Measurements from ENCODE around the gene LYSMD1.
A peak's percentile ranks its signal among the peaks of the same experiment; 100 is the strongest.

The LYSMD1 gene

GRCh38 chr1:151175863-151176262 lies 10.2 kb upstream of the LYSMD1 start, which contains the start of gene TMOD4:
TSS of gene TMOD4 (minus strand) at chr1:151175981. CDS start at chr1:151174875, 1,106 bp downstream.
- no peak for DNase-seq (ENCODE audit: low read depth in 4 of 4, low spot score in 1 of 4)

- no peak for DNase-seq (ENCODE audit: low read depth in 4 of 4, low spot score in 1 of 4)
Observed at GRCh38 chr1:151175041-151175741, 9.5 kb upstream of the LYSMD1 start.

- DNase-seq (ENCODE audit: low read depth in 4 of 4, low spot score in 1 of 4), result no peak
Observed at GRCh38 chr1:151171190-151171589, 5.5 kb upstream of the LYSMD1 start.

GRCh38 chr1:151167116-151167515 lies 1.4 kb upstream of the LYSMD1 start:
- no peak for DNase-seq (ENCODE audit: low read depth in 4 of 4, low spot score in 1 of 4)

- no peak for DNase-seq (ENCODE audit: low read depth in 4 of 4, low spot score in 1 of 4)
Observed at GRCh38 chr1:151166505-151166956, 829 bp upstream of the LYSMD1 start.

GRCh38 chr1:151165281-151165737 lies 393 bp downstream of the LYSMD1 start:
- DNase-seq (ENCODE audit: low read depth in 4 of 4, low spot score in 1 of 4), result no peak

- no peak for DNase-seq (ENCODE audit: low read depth in 4 of 4, low spot score in 1 of 4)
Observed at GRCh38 chr1:151164732-151165280, 896 bp downstream of the LYSMD1 start.

GRCh38 chr1:151159373-151159772 lies 6.3 kb downstream of the LYSMD1 start:
- no peak for DNase-seq (ENCODE audit: low read depth in 4 of 4, low spot score in 1 of 4)

- DNase-seq (ENCODE audit: low read depth in 4 of 4, low spot score in 1 of 4), result no peak
Observed at GRCh38 chr1:151158751-151159251, 6.9 kb downstream of the LYSMD1 start.

GRCh38 chr1:151158326-151158725 lies 7.4 kb downstream of the LYSMD1 start:
- peak in 1 of 4 experiments; percentile 54 for DNase-seq (ENCODE audit: low read depth in 4 of 4, low spot score in 1 of 4)

- DNase-seq (ENCODE audit: low read depth in 4 of 4, low spot score in 1 of 4), result peak in 2 of 4 experiments; percentile 30 to 51
Observed at GRCh38 chr1:151157067-151157531, 8.6 kb downstream of the LYSMD1 start.

- peak in 2 of 4 experiments; percentile 67 to 80 for DNase-seq (ENCODE audit: low read depth in 4 of 4, low spot score in 1 of 4)
Observed at GRCh38 chr1:151156515-151156819, 9.2 kb downstream of the LYSMD1 start, which contains the start of gene TNFAIP8L2. TSS of gene TNFAIP8L2 (plus strand) at chr1:151156649. CDS start at chr1:151158698, 2,049 bp downstream.

GRCh38 chr1:151147665-151148064 lies 18.0 kb downstream of the LYSMD1 start:
- no peak for DNase-seq (ENCODE audit: low read depth in 4 of 4, low spot score in 1 of 4)

GRCh38 chr1:151147132-151147503 lies 18.6 kb downstream of the LYSMD1 start:
- DNase-seq (ENCODE audit: low read depth in 4 of 4, low spot score in 1 of 4), result no peak

GRCh38 chr1:151146412-151147131 lies 19.1 kb downstream of the LYSMD1 start, which contains the start of gene SEMA6C:
TSS of gene SEMA6C (minus strand) at chr1:151146631. CDS start at chr1:151142621, 4,010 bp downstream.
- DNase-seq (ENCODE audit: low read depth in 4 of 4, low spot score in 1 of 4), result peak; percentile 59 to 85 (median 74)

- no peak for DNase-seq (ENCODE audit: low read depth in 4 of 4, low spot score in 1 of 4)
Observed at GRCh38 chr1:151146072-151146411, 19.7 kb downstream of the LYSMD1 start.

- no peak for DNase-seq (ENCODE audit: low read depth in 4 of 4, low spot score in 1 of 4)
Observed at GRCh38 chr1:151145304-151146071, 20.2 kb downstream of the LYSMD1 start.

GRCh38 chr1:151144474-151145303 lies 21.0 kb downstream of the LYSMD1 start:
- no peak for DNase-seq (ENCODE audit: low read depth in 4 of 4, low spot score in 1 of 4)

- DNase-seq (ENCODE audit: low read depth in 4 of 4, low spot score in 1 of 4), result no peak
Observed at GRCh38 chr1:151143986-151144385, 21.7 kb downstream of the LYSMD1 start.

GRCh38 chr1:151143057-151143435 lies 22.7 kb downstream of the LYSMD1 start:
- DNase-seq (ENCODE audit: low read depth in 4 of 4, low spot score in 1 of 4), result no peak

All from stimulated activated CD4-positive, alpha-beta T cell treated with anti-CD3 and anti-CD28 coated beads, Interleukin-1b, Interleukin-23, amount 100 ng/mL, for 24 hours (primary cell).